Fibroblast of skin of right biceps (primary cell): Measurements from ENCODE around the gene ALKBH7.
A peak's percentile ranks its signal among the peaks of the same experiment; 100 is the strongest.

Experiments used
- DNase-seq: peaks from one replicate; pipeline ENCODE4 v3.0.0-alpha.2; 2013

Gene ALKBH7

DNA sequence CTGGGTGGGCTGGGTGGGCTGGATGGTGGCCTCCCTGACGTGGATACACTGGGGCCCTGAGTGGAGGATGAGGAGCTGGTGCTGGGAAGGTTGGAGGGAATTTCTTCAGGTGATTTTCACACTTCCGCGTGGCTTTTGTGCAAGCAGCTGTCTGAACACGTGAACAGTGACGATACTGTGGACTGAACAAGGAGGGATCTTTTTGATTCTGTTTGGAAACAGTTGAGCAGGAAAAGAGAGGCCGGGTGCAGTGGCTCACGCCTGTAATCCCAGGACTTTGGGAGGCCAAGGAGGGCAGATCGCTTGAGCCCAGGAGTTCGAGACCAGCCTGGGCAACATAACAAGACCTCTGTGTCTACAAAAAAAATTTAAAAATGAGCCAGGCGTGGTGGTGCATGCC is 29.5 kb downstream of the ALKBH7 start:
- DNase-seq, result no peak

DNA sequence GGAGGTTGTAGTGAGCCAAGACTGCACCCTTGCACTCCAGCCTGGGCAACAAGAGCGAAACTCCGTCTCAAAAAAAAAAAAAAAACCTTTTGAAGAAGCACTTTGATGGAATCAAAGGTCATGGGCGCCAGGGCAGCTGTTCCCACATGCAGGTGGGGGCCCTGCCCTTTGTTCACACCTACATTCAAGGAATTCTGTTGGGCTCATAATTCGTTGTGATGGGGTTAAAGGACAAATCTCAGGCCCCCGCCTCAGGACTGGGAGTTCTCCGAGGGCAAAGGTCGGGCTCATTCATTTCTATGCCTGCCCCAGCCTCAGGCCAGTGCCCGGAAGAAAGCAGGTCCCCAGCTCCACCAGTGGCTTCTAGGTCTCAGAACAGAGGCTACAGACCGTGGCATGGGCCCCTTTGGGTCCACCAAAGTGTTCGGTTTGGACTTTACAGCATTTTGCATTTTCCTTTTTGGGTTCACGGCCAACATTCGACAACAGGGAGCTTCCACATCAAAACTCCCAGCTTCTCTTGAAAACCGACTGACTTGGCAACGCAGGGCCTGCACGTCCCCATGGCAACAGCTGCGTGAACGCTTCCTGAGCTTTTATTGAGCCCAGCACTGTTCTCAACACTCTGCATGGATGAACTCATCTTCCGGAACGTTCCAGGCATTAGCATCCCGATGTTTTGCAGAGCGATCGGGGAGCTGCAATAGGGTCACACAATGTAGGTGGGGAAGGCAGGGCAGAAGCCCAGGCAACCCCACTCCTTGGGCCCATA is 30.4 kb downstream of the ALKBH7 start:
- peak; percentile 73 for DNase-seq

DNA sequence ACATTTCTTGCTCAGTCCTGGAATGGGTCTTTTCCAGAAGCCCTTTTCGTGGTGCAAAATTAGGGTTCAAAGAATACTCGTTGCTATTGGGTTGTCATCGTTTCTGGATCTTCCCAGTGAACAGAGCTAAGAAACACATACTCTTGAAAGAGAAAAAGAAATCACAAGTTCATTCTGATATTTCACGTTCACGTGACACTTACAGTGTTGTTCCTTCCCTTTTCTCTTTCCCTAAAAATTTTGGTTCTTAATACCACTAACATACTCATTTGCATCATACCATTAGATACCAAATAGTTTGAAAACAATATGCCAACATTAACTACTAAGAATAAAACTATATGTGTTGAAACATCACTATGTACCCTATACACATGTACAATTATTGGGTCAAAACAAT is 33.8 kb downstream of the ALKBH7 start:
- no peak for DNase-seq

DNA sequence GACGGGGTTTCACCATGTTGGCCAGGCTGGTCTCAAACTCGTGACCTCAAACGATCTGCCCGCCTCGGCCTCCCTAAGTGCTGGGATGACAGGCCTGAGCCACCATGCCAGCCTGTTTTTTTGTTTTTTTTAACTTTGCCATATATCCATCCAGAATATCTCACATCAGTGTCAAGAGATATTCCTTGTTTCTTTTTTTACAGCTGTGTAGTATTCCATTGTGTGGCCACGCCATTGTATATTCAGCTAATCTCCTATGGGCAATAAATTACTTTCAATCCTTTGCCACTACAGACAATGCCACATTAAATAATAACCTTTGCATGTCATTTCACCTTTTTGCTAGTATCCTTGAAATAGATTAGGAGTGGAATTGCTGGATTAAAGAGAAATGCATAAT is 36.8 kb downstream of the ALKBH7 start:
- DNase-seq, result no peak

DNA sequence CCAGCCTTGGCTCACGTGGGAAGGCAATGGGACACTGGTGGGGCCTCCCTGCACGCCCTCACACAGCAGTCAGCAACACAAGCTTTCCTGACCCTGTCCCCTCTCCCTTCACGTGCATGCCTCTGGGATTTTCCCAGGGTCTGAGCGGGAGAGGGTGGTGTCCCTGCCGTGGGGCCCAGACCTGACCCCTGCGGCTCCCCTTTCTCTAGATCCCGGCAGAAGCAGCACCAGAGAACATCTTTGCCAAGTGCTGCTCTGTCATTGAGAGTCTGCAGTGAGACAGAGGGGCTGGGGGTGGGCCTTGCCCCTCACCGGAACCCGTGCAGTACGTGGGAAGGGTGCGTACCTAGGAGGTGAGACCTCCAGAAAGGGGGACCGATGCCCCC is 39.5 kb downstream of the ALKBH7 start:
- no peak for DNase-seq

DNA sequence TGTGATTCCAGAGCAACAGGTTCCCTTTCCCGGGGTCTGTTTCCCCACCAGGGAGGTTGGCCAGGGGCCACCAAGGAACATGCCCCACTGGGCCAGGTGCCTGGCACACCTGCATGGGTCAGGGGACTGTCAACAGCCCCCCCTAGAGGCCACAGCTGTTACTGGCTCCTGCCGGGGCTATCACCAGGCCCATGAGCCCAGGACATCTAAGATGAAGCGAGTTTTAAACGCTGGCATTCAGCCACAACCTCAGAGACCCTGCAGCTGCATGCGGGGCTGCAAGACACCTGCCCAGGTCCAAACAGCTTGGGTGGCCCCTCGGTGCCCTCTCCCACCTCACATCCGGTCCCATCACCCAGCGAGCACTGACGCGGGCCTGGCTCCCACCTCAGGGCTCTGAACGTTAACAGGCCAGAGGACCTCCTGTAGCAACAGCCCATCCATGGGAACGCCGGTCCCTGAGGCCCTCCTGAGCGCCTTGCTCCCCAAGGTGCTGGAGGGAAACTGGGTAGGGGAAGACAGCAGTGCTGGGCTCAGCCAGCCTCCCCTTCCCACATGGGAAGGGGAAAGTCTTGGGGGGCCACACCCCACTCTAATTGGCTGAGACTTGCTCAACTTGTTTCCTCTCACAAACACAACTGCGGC is 40.0 kb downstream of the ALKBH7 start:
- peak; percentile 11 for DNase-seq

DNA sequence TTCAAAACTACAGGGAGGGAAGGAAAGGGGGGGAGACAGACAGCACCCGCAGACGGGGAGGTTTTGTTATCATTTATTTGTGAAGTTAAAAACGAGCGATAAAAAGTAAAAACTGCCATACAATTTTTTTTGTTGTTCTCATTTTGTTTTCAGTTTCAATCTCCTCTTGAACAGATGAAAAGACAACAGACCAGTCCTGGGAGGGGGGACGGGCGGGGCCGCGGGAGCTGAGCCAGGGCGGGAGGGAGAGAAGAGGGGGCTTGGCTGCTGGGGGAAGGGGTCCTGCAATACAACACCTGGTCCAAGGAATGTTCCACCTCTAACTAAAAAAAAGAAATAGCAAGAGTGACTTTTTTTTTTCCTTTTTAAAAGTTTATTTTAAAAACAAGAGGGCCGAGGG is 40.7 kb downstream of the ALKBH7 start:
- DNase-seq, result no peak

DNA sequence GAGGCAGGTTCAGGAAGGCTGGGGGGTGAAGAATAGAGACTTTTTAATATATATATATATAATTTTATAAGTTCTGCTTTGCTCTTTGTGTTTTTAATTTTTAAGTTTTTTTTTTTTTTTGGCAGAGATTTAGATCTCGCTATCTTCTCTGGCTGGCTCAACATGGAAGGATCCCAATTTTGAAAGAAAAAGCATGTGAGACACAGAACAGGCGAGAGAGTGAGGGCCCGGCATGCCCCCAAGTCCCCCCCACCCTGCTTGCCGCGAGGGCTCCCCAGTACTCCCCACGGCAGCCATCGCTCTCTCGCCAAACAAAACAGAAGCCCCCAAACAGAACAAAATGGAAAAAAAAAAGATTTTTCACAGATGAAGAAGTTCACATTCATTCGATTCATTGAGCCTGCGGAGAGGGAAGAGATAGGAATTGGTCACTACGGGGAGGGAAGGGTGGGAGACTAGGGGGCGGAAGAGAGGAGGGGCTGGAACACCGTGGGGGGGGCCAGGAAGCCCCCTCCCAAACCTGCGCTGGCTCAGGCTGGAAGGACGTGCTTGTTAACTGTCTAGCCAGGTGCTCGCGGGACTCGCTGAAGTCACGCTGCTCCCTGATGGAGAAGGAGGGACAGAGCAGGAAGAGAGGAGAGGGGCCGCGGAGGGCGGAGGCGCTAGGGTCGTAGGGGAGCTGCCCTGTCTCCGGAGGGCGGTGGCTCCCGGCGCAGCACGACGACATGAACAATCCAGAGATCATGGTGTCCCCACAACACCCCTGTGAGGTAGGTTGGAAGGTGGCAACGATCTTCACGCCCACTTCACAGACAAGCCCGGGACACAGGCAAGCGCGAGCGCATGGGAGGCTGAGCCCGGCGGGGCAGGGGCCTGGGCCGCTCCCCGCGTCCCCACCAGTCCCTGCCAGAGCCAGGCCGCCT is 41.4 kb downstream of the ALKBH7 start:
- DNase-seq, result no peak

DNA sequence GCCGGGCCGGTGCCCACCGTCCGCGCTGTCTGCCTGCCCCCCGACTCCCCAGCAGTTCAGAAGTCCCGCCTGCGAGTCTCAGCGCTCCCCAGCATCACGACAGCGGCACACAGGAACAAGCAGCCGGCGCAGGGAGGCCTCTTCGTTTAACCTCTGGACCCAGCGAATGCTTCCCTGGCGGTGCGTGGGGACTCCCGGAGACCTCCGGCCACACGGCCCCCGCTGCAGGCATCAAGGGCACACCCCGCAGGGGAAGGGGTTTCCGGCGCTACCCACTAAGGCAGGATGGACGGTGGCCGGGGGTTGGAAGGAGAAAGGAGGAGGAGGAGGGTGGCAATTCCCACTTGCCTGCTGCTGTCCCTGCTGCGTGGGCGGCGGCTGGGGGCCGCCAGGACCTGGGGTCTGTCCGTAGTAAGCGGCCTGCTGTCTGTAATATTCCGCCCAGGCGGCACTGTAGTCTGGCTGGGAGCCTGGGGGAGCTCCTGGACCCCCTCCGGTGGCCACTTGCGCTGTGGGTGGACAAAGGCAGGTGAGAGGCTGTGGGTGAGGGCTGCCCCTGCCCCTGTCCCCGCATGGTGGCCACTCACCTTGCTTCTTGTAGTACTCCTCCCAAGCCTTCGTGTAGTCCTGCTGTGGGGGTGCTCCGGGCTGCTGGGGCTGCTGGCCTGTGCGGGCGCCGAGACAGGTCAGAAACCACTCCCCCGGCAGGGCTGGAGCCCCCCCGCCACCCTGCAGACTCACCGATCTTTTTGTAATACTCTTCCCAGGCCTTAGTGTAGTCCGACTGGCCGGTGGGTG is 42.4 kb downstream of the ALKBH7 start:
- DNase-seq, result no peak

DNA sequence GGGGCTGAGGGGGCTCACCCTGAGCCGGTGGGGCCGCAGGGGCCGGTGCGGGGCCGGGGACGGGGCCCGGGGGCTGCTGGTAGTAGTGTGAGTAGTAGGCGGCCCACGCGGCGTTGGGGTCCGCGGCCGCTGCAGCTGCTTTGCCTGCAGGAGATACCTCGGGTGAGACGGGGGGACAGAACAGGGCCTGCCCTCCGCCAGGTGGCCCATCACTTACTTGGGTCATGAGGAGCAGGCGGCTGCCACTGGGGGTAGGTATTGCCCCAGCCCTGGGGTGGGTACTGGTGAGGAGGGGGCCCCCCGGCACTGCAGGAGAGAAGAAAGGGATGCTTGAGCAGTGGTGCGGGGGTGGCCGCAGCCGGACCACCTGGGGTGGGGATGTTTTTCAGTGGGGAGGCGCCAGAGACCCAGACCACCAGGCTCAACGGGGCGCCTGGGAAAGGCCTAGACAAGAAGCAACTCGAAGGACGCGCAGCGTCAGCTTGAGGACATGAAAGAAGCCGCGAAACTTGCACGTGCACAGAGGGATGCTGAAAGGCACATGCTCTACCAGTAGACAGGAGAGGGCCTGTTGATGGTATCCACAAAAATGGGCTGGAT is 43.1 kb downstream of the ALKBH7 start:
- DNase-seq, result no peak

DNA sequence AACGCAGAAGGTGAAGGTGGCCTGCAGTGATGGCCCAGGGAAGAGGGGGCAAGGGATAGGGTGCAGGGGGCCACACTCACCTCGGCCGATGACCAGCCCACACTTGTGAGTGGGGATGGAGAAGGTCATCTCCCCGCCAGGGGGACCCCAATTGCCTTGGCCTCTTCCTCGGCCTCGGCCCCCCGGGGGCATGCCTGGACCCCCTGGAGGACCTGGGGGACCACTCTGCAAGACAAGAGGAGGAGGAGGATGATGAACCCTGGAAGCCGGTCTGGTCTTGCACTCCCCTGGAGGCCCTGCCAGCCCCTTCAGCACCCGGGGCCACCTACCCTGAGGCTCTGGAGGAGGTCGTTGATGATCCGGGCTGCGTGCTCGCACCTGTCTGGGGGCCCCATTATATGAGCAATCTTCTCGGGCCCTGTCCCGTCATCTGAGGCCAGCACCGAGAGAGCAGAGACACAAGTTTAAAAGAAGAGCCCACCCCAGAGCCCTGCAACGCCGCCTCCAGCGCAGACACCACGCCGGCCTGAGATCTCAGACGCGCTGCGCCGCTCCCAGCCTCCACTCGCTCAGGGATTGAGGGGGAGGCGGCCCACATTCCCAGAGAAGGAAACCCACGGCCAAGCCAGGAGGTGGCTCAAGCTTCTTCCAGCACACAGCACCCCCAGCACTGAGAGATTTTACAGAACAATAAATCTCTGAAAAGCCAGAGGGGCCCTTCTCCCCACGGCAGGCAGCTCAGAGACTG is 44.2 kb downstream of the ALKBH7 start:
- DNase-seq, result no peak

DNA sequence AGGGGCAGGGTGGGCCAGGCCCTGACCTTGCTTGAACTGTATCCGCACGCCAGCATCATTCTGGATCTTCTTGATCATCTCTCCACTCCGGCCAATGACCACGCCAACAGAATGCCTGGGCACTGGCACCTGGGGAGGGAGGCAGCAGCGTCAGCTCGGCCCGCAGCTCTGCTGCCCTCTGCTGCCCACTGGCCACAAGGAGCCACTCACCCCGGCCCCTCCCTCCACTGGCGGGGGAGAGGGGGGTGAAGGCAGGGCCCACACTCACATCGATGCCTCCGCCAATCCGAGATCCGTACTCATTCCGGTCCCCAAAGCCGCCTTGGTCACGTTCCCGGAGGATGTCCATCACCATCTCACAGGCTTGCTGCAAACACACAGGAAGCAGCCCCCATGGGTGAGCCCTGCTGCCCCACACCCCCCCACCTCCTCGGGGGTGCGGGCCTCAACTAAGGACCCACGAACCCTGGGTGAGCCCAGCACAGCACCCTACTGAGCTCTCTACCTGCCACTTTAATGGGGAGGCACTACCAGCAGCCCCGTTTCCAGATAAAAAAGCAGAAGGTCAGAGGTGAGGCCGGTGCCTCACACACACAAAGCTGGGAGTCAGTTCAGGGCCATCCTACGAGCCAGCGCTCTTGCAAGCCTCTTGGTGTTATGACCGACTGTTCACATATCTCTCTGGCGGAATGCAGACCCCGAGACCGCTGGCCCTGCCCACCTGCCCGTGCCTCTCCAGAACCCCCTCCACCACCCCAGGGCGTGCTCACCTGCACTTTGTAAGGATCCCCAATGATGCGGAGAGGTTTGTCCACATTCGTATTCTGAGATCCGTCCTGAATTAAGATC is 45.3 kb downstream of the ALKBH7 start:
- no peak for DNase-seq

DNA sequence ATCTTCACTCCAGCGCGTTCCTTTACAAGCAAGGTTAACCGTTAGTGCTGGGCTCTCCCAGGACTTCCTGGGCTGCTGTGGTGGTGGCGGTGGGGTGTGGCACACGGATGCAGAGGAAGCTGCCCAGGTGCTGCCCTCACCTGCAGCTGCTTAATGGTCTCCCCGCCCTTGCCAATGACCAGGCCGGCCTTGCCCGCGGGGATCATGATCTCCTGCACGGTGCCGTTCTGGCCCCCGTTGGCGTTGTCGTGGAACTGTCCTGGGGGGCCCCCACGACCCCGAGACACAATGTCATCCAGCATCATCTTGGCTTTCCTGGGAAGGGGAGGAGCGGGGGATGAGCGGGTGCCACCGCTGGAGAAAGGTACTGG is 46.0 kb downstream of the ALKBH7 start:
- DNase-seq, result no peak

DNA sequence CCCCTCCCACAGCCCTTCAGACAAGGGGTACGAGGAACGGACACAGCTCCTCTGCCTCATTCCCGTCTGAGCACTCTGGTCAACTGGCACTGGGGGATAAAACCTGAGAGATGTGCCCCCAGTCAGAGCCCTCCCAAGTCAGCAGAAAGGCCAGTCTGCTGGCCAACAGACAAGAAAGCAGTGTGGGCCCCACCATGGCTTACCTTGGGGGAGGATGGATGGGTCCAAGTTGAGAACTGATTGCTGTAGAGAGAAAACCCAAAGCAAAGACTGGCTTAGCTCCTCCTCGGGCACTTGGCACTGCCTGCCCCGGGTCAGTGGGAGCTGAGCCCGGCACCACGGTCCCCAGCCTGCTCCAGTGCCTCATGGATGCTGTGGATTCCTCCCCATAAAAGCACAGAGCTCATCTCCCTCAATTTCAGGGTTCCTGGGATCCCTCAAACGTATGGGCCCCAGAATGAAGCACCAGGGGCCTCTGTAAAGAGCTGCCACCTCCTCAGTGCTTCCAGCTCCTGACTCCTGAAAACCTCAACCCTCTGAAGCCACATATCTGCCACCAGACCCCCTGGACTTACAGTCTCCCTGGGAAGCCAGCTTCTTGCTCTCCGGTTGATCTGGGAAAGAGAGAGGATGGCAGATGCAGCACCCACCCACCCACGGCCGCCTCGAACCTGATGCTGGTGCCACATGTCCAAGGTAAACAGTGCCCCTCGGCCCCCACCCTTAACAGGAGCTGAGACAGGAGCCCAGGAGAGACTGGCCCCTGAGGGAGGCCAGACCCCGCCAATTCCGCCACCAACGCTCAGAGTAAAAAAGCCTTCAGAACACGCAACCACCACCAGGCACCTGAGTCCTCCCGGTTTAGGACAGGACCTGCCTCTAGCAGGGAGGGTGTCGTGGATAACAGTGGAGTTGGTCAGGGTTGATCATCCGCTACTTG is 48.8 kb downstream of the ALKBH7 start:
- DNase-seq, result no peak

DNA sequence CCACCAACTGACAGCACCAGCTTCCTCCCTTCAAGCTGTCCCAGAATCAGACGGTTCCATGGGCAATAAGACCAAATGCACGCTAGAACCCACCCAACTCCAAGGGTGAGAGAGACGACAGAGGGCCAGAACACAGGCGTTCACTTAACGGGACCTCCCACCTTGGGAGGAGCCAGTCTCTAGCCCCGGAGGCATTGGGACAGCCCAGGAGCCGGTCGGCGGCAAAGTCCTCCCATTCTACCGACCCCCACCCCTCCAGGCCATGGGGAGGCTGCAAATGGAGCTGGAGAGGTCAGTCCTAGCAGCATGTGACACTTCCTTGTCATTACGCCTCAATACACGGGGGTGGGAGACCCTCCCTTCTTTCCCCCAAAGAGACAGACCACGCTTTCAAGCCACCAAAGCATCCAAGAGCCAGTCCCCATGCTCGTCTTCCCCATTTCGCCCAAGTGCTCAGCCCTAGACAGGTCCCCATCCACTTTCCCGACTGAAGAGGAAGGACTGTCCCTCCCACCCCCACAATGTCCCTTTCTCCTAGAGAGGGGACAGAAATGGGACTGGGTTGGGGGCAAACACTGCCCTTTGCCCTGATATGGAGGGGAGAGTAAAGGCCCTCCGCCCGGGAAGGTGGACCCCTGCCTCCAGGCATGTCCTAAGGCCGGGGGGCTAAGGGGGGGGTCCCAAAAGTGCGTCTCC is 51.1 kb downstream of the ALKBH7 start:
- peak; percentile 49 for DNase-seq

DNA sequence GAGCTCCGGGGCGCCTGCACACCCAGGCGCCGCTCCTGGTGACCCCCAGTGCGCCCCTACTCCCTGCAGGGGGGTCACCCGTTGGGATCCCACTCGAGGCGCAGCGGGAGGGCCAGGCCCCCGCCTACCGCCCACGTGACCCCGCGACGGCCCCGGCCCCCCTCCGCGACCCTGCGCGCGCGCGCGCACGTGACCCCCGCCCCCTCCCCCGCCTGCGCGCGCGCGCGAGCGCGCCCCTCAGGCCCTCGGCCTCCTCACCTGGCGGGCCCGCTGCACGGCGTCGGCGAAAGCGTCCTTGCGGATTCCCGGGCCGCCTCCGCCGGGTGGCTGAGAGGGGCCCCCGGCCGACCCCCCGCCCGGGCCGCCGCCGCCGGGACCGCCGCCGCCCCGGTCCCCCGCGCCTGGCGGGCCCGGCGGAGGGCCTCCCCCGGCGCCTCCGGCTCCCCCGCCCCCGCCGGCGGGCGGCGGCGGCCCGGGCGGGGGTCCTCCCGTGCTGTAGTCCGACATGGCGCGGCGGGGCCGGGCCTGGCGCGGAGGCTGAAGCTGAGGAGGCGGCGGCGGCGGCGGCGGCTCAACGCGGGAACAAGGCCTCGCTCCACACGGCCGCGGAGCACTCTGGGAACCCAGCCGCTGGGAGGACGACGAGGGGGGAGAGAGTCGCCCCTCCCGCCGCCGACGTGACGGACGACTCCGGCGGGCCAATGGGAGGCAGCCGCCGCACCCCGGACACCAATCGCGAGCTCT is 51.8 kb downstream of the ALKBH7 start, which contains the start of gene KHSRP:
Gene KHSRP (minus strand): TSS at position 617 of the 744 bp plus-strand sequence. CDS start 110 bp downstream, at position 507.
- DNase-seq, result peak; percentile 26
